GM18526 (cell line): Measurements from ENCODE around the gene SLC4A9.

Experiments
- POLR2A ChIP-seq: IDR thresholded peaks from 3 replicates; pipeline ENCODE4 v1.6.1; 2011; ENCODE audit not compliant: insufficient read length; ENCODE audit errors: extremely low read depth

The SLC4A9 gene

DNA sequence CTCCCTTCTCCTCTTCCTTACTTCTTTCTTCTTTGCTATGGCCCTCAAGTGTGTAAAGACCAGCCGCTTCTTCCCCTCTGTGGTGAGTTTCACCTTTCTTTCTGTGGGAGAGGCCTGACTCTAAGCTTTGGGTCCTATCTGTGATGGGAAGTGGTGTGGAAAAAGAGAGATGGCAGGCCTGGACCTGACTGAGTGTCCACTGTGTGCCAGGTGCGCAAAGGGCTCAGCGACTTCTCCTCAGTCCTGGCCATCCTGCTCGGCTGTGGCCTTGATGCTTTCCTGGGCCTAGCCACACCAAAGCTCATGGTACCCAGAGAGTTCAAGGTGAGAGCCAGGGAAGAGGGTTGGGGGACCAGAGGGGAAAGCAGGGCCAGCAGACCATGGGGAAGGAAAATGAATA, 5.9 kb downstream of the SLC4A9 start:
- TF ChIP-seq POLR2A = no peak

DNA sequence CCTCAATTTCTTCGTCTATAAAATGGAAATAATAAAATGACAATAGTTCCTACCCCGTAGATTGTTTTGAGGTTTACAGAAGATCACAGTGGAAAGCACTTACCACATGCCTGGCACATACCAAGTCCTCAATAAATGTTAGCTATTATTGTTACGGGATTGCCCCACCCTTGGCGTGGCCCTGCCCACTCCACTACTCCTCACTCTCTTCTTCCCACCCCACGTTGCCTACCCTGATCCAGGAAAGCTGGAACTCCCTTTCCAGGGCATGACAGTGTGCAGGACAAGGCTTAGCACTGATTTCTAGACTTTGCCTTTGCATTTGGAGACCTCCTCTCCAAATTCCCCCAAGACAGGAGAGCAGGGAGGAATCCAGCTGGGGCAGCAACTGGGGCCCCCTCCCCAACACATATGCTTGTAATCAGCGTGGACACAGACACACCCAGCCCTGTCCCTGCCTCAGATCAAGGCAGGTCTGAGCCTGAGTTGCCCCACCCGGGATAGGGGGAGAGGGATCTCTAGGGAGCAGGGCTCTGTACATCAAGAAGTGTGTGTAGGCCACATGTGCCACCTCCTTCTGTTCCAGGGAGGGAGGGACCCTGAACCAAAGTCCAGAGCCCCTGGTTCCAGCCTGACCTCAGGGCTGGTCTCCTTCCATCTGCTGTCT, 6.7 kb downstream of the SLC4A9 start:
- TF ChIP-seq POLR2A = no peak

DNA sequence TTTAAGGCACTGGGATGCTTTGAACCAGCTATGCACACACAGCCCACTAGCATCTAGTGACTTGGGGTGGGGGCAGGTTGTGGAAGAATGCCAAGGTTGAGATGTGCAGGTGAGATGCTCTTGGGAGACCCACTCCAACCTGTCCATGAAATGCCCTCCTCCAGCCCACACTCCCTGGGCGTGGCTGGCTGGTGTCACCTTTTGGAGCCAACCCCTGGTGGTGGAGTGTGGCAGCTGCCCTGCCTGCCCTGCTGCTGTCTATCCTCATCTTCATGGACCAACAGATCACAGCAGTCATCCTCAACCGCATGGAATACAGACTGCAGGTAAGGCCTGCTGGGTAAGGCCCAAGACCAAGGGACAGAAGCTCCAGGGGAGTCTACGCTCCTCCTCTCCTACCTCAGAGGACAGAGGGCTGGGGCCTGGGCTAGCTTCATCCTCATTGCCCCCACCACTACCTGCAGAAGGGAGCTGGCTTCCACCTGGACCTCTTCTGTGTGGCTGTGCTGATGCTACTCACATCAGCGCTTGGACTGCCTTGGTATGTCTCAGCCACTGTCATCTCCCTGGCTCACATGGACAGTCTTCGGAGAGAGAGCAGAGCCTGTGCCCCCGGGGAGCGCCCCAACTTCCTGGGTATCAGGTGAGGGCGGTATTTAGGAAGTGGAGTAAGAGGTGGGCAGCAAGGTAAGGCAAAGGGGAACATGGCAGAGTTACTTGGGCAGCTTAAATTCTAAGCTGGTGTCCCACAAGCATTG, 7.4 kb downstream of the SLC4A9 start:
- no peak for TF ChIP-seq POLR2A

DNA sequence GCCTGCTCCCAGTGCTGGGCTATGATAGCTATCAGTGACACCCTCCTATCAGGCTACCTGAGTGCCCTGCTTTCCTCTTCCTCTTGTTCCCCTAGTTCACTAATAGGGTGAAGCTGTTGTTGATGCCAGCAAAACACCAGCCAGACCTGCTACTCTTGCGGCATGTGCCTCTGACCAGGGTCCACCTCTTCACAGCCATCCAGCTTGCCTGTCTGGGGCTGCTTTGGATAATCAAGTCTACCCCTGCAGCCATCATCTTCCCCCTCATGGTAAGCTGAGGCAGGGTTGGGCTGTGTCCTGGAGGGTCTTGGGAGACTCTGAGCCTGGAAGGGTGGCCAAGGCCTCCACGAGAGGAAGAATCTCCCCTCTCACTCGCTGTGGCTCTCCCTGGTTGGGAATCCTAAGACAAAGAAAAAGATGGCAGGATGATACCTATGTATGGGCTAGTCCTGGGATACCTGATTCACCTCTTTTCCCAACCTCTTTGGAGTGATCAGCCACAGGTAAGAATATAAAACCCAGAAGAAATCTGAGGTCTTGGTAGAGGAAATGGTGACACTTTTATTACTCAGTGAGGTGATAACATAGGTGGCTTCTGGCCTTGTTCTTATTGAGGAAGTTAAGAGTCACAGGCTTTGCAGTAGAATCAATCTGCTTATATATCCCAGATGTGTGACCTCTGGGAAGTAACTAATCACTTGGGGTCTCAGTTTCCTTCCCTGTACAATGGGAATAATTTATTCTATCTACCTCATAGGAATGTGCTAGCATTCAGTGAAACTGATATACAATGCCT, 11.6 kb downstream of the SLC4A9 start:
- no peak for TF ChIP-seq POLR2A

DNA sequence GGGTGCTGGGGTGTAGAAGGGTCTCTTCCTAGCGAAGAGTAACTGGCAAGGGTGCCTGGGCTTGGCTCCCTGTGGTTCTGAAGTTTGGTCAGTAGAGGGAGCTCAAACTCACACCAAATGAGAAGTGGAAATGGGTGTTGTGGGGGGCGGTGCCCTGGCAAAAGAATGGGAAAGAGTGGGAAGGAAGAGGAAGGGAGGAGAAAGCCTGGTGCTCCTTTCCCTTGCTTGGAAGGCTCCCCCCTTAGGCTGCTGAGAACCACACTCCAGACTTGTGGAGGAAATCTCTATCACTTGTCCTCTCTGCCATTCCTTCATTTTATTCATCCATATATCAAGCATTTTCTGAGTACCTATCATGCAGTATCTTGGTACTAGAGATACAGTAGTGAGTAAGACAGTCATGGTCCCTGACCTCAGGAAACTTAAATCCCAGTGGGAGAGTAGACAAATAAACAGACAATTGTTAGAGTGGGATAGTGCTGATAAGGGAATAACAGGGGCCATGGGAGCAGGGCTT, 13.0 kb downstream of the SLC4A9 start:
- TF ChIP-seq POLR2A = no peak

DNA sequence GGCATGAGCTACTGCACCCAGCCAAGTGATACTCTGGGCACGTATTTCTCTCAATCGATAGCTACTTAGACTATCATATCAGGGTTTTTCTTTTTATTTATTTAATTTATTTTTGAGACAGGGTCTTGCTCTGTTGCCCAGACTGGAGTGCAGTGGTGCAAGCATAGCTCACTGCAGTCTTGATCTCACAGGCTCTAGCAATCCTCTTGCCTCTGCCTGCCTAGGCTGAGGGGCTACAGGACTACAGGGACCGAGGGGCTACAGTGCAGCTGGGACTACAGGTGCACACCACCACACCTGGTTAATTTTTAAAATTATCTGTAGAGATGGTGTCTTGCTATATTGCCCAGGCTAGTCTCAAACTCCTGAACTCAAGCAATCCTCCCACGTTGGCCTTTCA, 21.4 kb downstream of the SLC4A9 start:
- no peak for TF ChIP-seq POLR2A

DNA sequence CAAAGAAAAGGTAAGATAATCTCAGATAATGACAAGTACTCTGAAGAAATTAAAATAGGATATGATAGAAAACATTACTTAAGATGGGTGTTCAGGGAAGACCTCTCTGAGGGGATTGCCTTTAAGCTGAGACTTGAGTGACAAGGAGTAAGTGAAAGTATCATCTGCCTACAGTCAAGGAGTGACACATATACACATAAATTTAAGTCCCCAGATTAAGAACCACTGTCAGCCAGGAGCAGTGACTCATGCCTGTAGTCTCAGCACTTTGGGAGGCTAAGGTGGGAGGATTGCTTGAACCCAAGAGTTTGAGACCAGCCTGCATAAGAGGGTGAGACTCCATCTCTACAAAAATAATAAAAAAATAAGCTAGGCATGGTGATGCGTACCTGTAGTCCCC, 22.0 kb downstream of the SLC4A9 start:
- no peak for TF ChIP-seq POLR2A

DNA sequence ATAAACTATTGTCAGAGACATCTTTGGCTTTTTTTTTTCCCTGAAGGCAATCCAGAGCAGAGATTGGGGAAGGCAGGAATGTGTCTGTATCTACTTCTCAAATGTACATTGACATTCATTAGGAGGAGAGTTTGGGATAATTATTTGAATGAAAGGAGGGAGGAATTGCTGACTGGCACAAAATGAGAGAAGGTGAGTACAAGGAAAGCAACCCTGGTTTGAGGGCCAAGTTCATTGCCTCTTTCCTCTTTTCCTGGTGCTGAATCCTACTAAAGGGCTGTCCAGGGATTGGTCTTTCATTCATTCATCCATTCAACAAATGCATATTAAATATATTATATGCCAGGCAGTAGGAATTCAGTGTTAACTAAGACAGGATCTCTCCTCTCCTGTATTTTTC, 22.9 kb downstream of the SLC4A9 start:
- TF ChIP-seq POLR2A = no peak

DNA sequence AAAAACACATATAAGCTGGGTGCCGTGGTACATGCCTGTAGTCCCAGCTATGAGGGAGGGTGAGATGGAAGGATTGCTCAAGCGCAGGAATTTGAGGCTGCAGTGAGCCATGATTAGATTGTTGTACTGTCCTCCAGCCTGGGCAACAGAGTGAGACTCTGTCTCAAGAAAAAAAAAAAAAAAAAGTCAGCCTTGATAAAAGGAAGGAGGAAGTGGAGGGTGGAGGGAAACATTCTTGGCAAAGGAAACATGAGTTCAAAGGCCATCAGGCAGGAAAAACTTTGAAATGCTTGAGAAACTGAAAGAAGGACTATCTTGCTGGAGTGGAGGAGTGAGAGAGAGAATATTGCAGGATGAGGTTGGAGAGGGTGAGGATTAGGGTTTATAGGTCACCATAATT, 23.3 kb downstream of the SLC4A9 start:
- no peak for TF ChIP-seq POLR2A

DNA sequence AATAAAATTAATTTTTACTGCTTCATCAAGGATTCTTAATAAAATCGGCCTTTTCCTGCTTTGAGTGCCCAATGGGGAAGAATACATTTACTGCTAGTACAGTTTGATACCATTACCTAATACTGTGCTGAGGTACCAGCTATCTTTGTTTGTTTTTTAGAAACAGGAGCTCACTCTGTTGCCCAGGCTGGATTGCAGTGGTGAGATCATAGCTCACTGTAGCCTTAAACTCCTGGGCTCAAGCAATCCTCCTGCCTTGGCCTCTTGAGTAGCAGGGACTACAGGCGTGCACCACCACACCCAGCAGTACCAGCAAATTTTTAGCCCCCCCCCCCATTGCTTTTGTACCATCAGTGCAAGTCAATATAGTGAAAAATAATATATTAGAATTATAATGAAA, 28.1 kb downstream of the SLC4A9 start:
- TF ChIP-seq POLR2A = no peak

DNA sequence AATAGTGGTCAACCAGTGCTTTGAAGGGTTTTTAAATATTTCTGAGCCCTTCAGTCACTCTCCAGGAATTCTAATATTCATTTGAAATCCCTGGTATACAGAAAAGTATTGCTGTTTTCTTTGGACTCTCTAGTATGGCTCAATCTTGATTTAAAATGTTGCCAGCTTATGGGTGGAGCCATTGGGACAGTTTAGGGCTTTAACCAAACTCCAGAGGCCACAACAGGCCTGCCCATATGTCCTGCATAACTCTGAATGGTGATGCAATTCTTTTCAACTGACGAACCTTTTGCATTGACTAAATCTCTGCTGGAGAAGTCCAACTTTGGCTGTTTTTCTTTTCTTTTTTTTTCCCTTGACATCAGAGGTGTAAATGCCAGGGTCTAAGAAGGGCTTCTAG, 31.3 kb downstream of the SLC4A9 start:
- no peak for TF ChIP-seq POLR2A

DNA sequence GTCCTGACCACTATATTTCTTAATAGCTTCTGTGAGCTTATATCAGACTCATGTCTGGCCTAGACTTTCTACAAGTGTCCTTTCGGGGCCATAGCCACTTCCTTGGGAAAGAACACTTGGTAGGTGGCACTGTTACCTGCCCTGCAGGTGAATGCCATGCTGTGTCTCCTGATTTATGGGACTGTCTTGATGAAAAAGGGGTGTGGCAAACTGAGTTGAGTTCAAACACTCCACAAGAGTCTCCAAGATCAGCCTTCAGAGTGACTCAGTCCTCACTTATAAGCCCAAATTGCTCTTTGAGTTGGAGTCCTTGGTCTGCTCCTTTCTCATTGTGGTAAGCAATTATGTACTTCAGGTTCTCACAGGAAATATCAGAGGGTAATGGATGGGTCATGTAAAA, 31.7 kb downstream of the SLC4A9 start:
- no peak for TF ChIP-seq POLR2A

DNA sequence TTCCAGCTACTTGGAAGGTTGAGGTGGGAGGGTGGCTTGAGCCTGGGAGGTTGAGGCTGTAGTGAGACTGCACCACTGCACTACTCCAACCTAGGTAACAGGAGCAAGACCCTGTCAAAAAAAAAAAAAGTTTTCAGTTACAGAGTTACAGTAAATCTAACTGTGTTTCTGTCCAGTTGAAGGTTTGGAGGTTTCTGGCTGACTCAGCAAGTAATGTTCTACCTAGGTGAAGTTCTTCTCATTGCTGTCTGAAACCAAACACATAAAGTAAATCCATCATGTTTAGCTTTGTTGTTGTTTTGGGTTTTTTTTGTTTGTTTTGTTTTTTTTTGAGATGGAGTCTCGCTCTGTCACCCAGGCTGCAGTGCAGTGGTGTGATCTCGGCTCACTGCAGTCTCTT, 33.7 kb downstream of the SLC4A9 start:
- TF ChIP-seq POLR2A = no peak

DNA sequence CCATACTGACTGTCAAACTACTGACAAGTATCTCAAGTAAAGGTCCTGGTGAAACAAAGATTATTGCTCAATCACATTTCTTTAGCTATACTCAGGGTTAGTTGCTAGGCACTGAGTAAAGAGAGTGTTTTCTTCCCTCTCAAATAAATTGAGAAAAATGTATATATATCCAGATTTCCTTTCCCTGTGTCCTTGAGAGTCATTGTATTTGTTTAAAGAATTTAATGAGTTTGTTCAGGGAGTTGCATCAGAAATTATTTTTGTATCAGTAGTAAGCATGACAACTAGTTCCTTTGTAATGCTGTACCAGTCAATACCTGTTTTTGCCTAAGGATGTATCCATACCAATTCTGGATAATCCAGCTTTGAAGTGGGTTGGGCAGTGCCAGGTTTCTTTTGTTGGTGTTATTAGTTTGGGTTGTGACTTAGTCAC, 38.4 kb downstream of the SLC4A9 start:
- no peak for TF ChIP-seq POLR2A

DNA sequence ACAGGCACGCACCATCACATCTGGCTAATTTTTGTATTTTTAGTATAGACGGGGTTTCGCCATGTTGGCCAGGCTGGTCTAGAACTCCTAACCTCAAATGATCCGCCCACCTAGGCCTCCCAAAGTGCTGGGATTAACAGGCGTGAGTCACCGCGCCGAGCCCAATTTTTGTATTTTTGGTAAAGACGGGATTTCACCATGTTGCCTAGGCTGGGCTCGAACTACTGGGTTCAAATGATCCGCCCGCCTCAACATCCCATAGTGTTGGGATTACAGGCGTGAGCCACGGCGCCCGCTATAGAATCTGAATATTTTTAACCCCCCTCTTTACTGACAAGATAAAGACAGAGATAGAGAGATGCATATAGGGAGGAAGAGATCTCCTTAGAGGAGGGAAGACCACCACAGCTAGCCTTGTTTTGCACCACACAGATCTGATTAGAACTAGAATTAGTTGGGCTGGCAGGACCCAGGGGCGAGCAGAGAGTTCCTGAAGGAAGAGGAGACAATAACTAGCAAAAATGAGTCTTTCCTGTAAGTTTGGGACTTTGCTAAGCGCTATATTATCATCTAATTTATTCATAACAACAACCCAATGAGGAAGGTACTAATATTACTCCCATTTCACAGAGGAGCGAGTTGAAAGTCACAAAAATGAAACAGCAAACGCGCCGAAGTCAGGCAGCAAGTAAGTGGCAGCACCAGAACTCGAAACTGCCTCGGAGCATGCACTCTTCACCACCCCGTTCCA, 40.2 kb downstream of the SLC4A9 start:
- no peak for TF ChIP-seq POLR2A
